HepG2 (cell line): ENCODE measurements around the gene SLC1A6. TPM values are rescaled to one million over a fixed set of nuclear protein-coding genes. Genes with fewer than 3 reads are reported as not detected.

Experiments
- ATAC-seq: fragments of 200-7000 bp; cut with Tn5 transposase; 3 replicates; pipeline ENCODE4 v1.9.1; 2020; ENCODE audit warnings: mild to moderate bottlenecking, moderate library complexity
- BruUV-seq: library from RNA; stranded (reverse); fragments of 400-500 nt; replicated peaks from 2 replicates; lab custom pipeline; 2021; lab: Mats Ljungman, UMichigan
- CTCF ChIA-PET: fragments of 300-600 bp; formaldehyde crosslinking; extraction: SDS; loops from one replicate; lab custom pipeline; 2021; ENCODE audit warnings: low total read pairs, inconsistent platforms, low intra/inter-chr PET ratio; lab: Yijun Ruan, JAX
- POLR2A ChIA-PET: fragments of 350-600 bp; sonication (Branson Sonifier 250); formaldehyde crosslinking; loops from one replicate; lab custom pipeline; 2020; ENCODE audit warnings: antibody characterized with exemption, inconsistent platforms; lab: Yijun Ruan, JAX
- DNase-seq: peaks from one replicate; pipeline ENCODE4 v3.0.0-alpha.2; 2015; ENCODE audit warnings: low spot score
- FAIRE-seq: peaks from 3 replicates; lab custom pipeline; 2011; peaks lifted over from hg19 to GRCh38; lab: Jason Lieb, UNC
- H2AFZ ChIP-seq: one replicate; pipeline ENCODE4 v1.6.1; 2011; ENCODE audit warnings: low read length, inconsistent platforms
- H3K27ac ChIP-seq: fragments of 300-600 bp; 3 replicates; pipeline ENCODE4 v1.8.0; 2011; ENCODE audit warnings: mixed run types, mild to moderate bottlenecking, mixed read lengths, low read length, inconsistent platforms; ENCODE audit not compliant: insufficient read depth; ENCODE audit errors: extremely low read length
- H3K27me3 ChIP-seq, 2 experiments: fragments of 200-600 bp in 1 of 2; 2 replicates in 1 of 2; 3 replicates in 1 of 2; pipeline versions ENCODE4 v1.6.0 to v1.8.0; 2011; ENCODE audit warnings: low read length in 2 of 2, mild to moderate bottlenecking in 2 of 2, moderate library complexity in 2 of 2, inconsistent platforms in 1 of 2; ENCODE audit not compliant: insufficient read depth in 2 of 2, control insufficient read depth in 1 of 2
- H3K36me3 ChIP-seq, 2 experiments: fragments of 200-600 bp in 1 of 2; replicated peaks in 1 of 2; 2 replicates in 1 of 2; 3 replicates in 1 of 2; pipeline versions ENCODE4 v1.5.1 to v1.8.0; 2011; ENCODE audit warnings: low read length in 2 of 2, inconsistent platforms in 1 of 2; ENCODE audit not compliant: insufficient read depth in 2 of 2, control insufficient read depth in 1 of 2
- H3K4me1 ChIP-seq: 2 replicates; pipeline ENCODE4 v1.5.1; 2012; ENCODE audit warnings: low read length, inconsistent platforms; ENCODE audit not compliant: insufficient read depth
- H3K4me2 ChIP-seq: 2 replicates; pipeline ENCODE4 v1.6.0; 2011; ENCODE audit warnings: low read depth, low read length, inconsistent platforms
- H3K4me3 ChIP-seq, 3 experiments: fragments of 200-600 bp in 1 of 3; sonication (generic), shearing (Covaris generic) in 1 of 3; replicated peaks in 1 of 3; 2 replicates each; pipeline ENCODE4 v1.5.1; 2011 to 2016; ENCODE audit warnings: low read length in 3 of 3, inconsistent platforms in 2 of 3, low read depth in 2 of 3, mild to moderate bottlenecking in 2 of 3, control low read depth in 1 of 3, mixed read lengths in 1 of 3; ENCODE audit not compliant: insufficient read depth in 1 of 3
- H3K79me2 ChIP-seq: one replicate; pipeline ENCODE4 v1.6.1; 2011; ENCODE audit warnings: low read length, inconsistent platforms; ENCODE audit not compliant: insufficient read depth
- H3K9ac ChIP-seq: 2 replicates; pipeline ENCODE4 v1.6.0; 2011; ENCODE audit warnings: mild to moderate bottlenecking, low read depth, low read length, inconsistent platforms; ENCODE audit not compliant: insufficient read depth
- H3K9me3 ChIP-seq: 2 replicates; pipeline ENCODE4 v1.5.1; 2012; ENCODE audit warnings: mild to moderate bottlenecking, low read length
- H4K20me1 ChIP-seq: 2 replicates; pipeline ENCODE4 v1.6.0; 2011; ENCODE audit warnings: inconsistent platforms, mild to moderate bottlenecking, low read length, moderate library complexity; ENCODE audit not compliant: insufficient read depth
- CHD4 ChIP-seq: fragments of 200-600 bp; sonication (generic); IDR thresholded peaks from 2 replicates; pipeline ENCODE4 v1.7.0; 2017; ENCODE audit warnings: mild to moderate bottlenecking, low read length, borderline replicate concordance
- CREB1 ChIP-seq, 2 experiments: fragments of 450-650 bp in 1 of 2; IDR thresholded peaks; 2 replicates each; pipeline ENCODE4 v1.6.1; 2016 to 2017; ENCODE audit warnings: control low read depth in 1 of 2, mild to moderate bottlenecking in 1 of 2, missing compliant biosample characterization in 1 of 2, missing genetic modification characterization in 1 of 2
- GFI1 ChIP-seq: sonication (generic); formaldehyde crosslinking; IDR thresholded peaks from 2 replicates; pipeline ENCODE4 v1.5.0; 2020; ENCODE audit warnings: missing genetic modification reagents, mild to moderate bottlenecking, borderline replicate concordance
- JDP2 ChIP-seq: sonication (generic); formaldehyde crosslinking; IDR thresholded peaks from 2 replicates; pipeline ENCODE4 v1.8.1; 2022; ENCODE audit warnings: missing genetic modification reagents, borderline replicate concordance
- LCORL ChIP-seq, 2 experiments: fragments of 450-650 bp in 1 of 2; sonication (generic) in 1 of 2; formaldehyde crosslinking in 1 of 2; IDR thresholded peaks; 2 replicates each; pipeline versions ENCODE4 v1.5.0 to v1.6.1; 2017 to 2020; ENCODE audit warnings: antibody characterized with exemption in 1 of 2, missing genetic modification reagents in 1 of 2
- SIX1 ChIP-seq: sonication (generic); formaldehyde crosslinking; IDR thresholded peaks from 2 replicates; pipeline ENCODE4 v1.4.0; 2020; ENCODE audit warnings: missing genetic modification reagents, borderline replicate concordance
- ZNF616 ChIP-seq: sonication (generic); formaldehyde crosslinking; IDR thresholded peaks from 2 replicates; pipeline ENCODE4 v1.5.0; 2020; ENCODE audit warnings: low read depth, mild to moderate bottlenecking, missing genetic modification reagents
- WGBS: methylation state at CpG from one replicate; pipeline ENCODE4 v1.1.6; 2017; ENCODE audit warnings: low lambda C conversion rate; 5-methylcytosine and 5-hydroxymethylcytosine counted together
- in situ Hi-C: cut with HindIII; loops from 2 replicates; pipeline ENCODE4 v1.10.0; 2017; ENCODE audit warnings: low pct_unique_long_range_greater_than_20kb; ENCODE audit not compliant: extremely low pct_ligation_motif_present
- intact Hi-C: fragments of 100-400 bp; cut with micrococcal nuclease; formaldehyde crosslinking; loops from one replicate; pipeline ENCODE4 v1.10.0; 2022; ENCODE audit not compliant: unreplicated experiment
- polyA plus RNA-seq, 8 experiments: library from polyadenylated mRNA; depleted of rRNA in 3 of 8; stranded (reverse) in 7 of 8; unstranded in 1 of 8; fragments of >200 nt; fragmentation: Illumina TruSeq in 4 of 8; extraction: Trizol in 4 of 8; gene quantifications; 2 replicates each; pipeline versions ENCODE4 v1.2.1 to v1.2.3, GENCODE V29; 2011 to 2016; ENCODE audit warnings: low read depth in 4 of 8, missing spikeins in 1 of 8, mixed read lengths in 1 of 8; ENCODE audit not compliant: insufficient read depth in 1 of 8
- total RNA-seq, 5 experiments: library from RNA; depleted of rRNA; stranded (reverse); fragments of >200 nt; fragmentation: Illumina TruSeq; extraction: Trizol; gene quantifications; 2 replicates each; pipeline ENCODE4 v1.2.3, GENCODE V29; 2016; ENCODE audit warnings: low read depth in 1 of 5
- TF ChIP-seq, protein P1 (sequence below): sonication (generic); formaldehyde crosslinking; IDR thresholded peaks from 2 replicates; pipeline ENCODE4 v1.4.0; 2020; ENCODE audit warnings: missing genetic modification reagents, borderline replicate concordance
- TF ChIP-seq, protein P2 (sequence below), 2 experiments: fragments of 450-650 bp in 1 of 2; sonication (generic) in 1 of 2; formaldehyde crosslinking; IDR thresholded peaks; 2 replicates each; pipeline versions ENCODE4 v1.5.0 to v1.8.0; 2020 to 2022; ENCODE audit warnings: mild to moderate bottlenecking in 1 of 2, missing genetic modification reagents in 1 of 2

SLC1A6 gene
- total and polyA plus RNA-seq, 2 of the 13 experiments (the other 11 are each of a cell fraction or from before 2014, with no cell fraction given), result not detected

DNA sequence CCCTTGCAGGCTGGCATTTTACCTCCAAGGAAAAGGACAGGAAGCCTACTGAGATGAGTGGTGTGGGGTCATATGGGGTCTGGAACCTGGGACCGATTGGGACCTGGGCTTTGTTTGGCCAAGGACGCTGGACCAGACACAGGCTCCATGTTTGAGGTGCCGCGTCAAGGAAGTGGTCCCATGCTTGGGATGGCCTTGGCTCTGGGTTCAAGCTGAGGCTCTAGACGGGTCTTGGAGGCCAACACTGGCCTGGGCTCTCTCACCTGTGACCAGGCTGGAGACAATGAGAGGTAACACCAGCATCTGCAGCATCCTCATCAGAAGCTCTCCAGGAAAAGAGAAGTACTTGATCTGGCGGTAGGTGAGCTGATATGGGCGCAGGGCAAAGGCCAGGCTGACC is 8.2 kb downstream of the SLC1A6 start:
- Histone ChIP-seq H2AFZ (no peak overlapping the region), H3K79me2 (no peaks in the 10 kb centered on the region), H3K27me3 (0 out of 5 replicates have a peak, but pooled peaks cover 0 to 3% of the 10 kb centered on the region in 2 experiments), H3K9me3 (no peaks in the 10 kb centered on the region), H3K4me2 (no peak overlapping the region), H3K4me1 (no peaks in the 10 kb centered on the region), H4K20me1 (no peaks in the 10 kb centered on the region), H3K36me3 (no peaks in the 10 kb centered on the region), H3K27ac (no peak overlapping the region), H3K4me3 (no peak overlapping the region), H3K9ac (no peak overlapping the region)
- FAIRE-seq (no peak), ATAC-seq (no peak), DNase-seq (no peak)
- in situ Hi-C loops, result no loop called here
- intact Hi-C loops, result no loop called here
- POLR2A ChIA-PET, result no interaction called here
- TF ChIP-seq CHD4 (no peak), ZNF616 (CRISPR knock-in tag) (no peak), JDP2 (CRISPR knock-in tag) (no peak), LCORL (IDR thresholded peaks at IDR 0.05) (no peak), LCORL (CRISPR knock-in tag; IDR thresholded peaks at IDR 0.05) (no peak), GFI1 (CRISPR knock-in tag) (no peak), SIX1 (no peak), CREB1 (IDR thresholded peaks at IDR 0.05) (no peak), CREB1 (CRISPR knock-in tag; IDR thresholded peaks at IDR 0.05) (no peak)
- TF ChIP-seq, protein P1, sequence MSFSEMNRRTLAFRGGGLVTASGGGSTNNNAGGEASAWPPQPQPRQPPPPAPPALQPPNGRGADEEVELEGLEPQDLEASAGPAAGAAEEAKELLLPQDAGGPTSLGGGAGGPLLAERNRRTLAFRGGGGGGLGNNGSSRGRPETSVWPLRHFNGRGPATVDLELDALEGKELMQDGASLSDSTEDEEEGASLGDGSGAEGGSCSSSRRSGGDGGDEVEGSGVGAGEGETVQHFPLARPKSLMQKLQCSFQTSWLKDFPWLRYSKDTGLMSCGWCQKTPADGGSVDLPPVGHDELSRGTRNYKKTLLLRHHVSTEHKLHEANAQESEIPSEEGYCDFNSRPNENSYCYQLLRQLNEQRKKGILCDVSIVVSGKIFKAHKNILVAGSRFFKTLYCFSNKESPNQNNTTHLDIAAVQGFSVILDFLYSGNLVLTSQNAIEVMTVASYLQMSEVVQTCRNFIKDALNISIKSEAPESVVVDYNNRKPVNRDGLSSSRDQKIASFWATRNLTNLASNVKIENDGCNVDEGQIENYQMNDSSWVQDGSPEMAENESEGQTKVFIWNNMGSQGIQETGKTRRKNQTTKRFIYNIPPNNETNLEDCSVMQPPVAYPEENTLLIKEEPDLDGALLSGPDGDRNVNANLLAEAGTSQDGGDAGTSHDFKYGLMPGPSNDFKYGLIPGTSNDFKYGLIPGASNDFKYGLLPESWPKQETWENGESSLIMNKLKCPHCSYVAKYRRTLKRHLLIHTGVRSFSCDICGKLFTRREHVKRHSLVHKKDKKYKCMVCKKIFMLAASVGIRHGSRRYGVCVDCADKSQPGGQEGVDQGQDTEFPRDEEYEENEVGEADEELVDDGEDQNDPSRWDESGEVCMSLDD (CRISPR knock-in tag), result no peak
- TF ChIP-seq, protein P2, sequence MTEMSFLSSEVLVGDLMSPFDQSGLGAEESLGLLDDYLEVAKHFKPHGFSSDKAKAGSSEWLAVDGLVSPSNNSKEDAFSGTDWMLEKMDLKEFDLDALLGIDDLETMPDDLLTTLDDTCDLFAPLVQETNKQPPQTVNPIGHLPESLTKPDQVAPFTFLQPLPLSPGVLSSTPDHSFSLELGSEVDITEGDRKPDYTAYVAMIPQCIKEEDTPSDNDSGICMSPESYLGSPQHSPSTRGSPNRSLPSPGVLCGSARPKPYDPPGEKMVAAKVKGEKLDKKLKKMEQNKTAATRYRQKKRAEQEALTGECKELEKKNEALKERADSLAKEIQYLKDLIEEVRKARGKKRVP (CRISPR knock-in tag; IDR thresholded peaks at IDR 0.05), result no peak
- no TSS peak for BruUV-seq
- WGBS, result 22% methylated on average over 5 of the region's 7 CpGs
- CTCF ChIA-PET, result no interaction called here
